Endothelial cell of umbilical vein (primary cell): ENCODE data around the gene PLCXD1. TPM values are rescaled to one million over a fixed set of nuclear protein-coding genes. Genes with fewer than 3 reads are reported as not detected.

ENCODE experiments used
- BruUV-seq: library from RNA; stranded (reverse); fragments of 400-500 nt; replicated peaks from 2 replicates; lab custom pipeline; 2021; lab: Mats Ljungman, UMichigan
- CTCF ChIA-PET: fragments of 300-600, 350-600 bp; sonication (Branson Sonifier 250); formaldehyde crosslinking; loops from one replicate; lab custom pipeline; 2021; ENCODE audit warnings: antibody characterized with exemption, inconsistent platforms; lab: Charles Lee
- POLR2A ChIA-PET: fragments of 300-600, 350-600 bp; sonication (Branson Sonifier 250); formaldehyde crosslinking; loops from one replicate; lab custom pipeline; 2021; ENCODE audit warnings: antibody characterized with exemption, inconsistent platforms; lab: Charles Lee
- DNase-seq: peaks from one replicate; pipeline ENCODE4 v3.0.0-alpha.2; 2011; ENCODE audit warnings: low read depth, low spot score
- FAIRE-seq: peaks from 2 replicates; lab custom pipeline; 2011; peaks lifted over from hg19 to GRCh38; lab: Jason Lieb, UNC
- H2AFZ ChIP-seq: 2 replicates; pipeline ENCODE4 v1.6.0; 2012; ENCODE audit warnings: low read depth, low read length, control low read depth, inconsistent platforms
- H3K27ac ChIP-seq: 2 replicates; pipeline ENCODE4 v1.5.1; 2011; ENCODE audit warnings: low read depth, mild to moderate bottlenecking, control low read depth, low read length, moderate library complexity; ENCODE audit not compliant: insufficient read depth
- H3K27me3 ChIP-seq, 2 experiments: 2 replicates each; pipeline versions ENCODE4 v1.6.0 to v1.6.1; 2011; ENCODE audit warnings: low read length in 2 of 2, mixed read lengths in 1 of 2; ENCODE audit not compliant: control insufficient read depth in 2 of 2, insufficient read depth in 2 of 2
- H3K36me3 ChIP-seq, 2 experiments: 2 replicates in 1 of 2; 3 replicates in 1 of 2; pipeline ENCODE4 v1.5.1; 2011; ENCODE audit warnings: low read length in 2 of 2, mild to moderate bottlenecking in 1 of 2, moderate library complexity in 1 of 2; ENCODE audit not compliant: control insufficient read depth in 2 of 2, insufficient read depth in 2 of 2; ENCODE audit errors: extremely low read depth in 1 of 2
- H3K4me1 ChIP-seq: 3 replicates; pipeline ENCODE4 v1.5.1; 2011; ENCODE audit warnings: mild to moderate bottlenecking, low read length; ENCODE audit not compliant: control insufficient read depth, insufficient read depth; ENCODE audit errors: extremely low read depth
- H3K4me2 ChIP-seq: 2 replicates; pipeline ENCODE4 v1.6.1; 2011; ENCODE audit warnings: low read length, control low read depth, mixed read lengths; ENCODE audit not compliant: insufficient read depth
- H3K4me3 ChIP-seq, 3 experiments: fragments of 200-600 bp in 1 of 3; sonication (generic), shearing (Covaris generic) in 1 of 3; replicated peaks in 1 of 3; 2 replicates each; pipeline ENCODE4 v1.5.1; 2011 to 2016; ENCODE audit warnings: control low read depth in 3 of 3, low read length in 3 of 3, mild to moderate bottlenecking in 2 of 3, inconsistent platforms in 1 of 3, low read depth in 1 of 3, moderate library complexity in 1 of 3; ENCODE audit not compliant: insufficient read depth in 1 of 3
- H3K79me2 ChIP-seq: 2 replicates; pipeline ENCODE4 v1.6.0; 2012; ENCODE audit warnings: low read length, inconsistent platforms; ENCODE audit not compliant: control insufficient read depth, insufficient read depth
- H3K9ac ChIP-seq: replicated peaks from 2 replicates; pipeline ENCODE3; 2011; ENCODE audit warnings: low read length, control low read depth; ENCODE audit not compliant: insufficient read depth; ENCODE audit errors: extremely low read depth
- H3K9me1 ChIP-seq: replicated peaks from 3 replicates; pipeline ENCODE4 v1.6.0; 2011; ENCODE audit warnings: mild to moderate bottlenecking, low read length; ENCODE audit not compliant: control insufficient read depth, insufficient read depth; ENCODE audit errors: extremely low read depth
- H3K9me3 ChIP-seq: replicated peaks from 2 replicates; pipeline ENCODE4 v1.5.1; 2012; ENCODE audit warnings: low read length, inconsistent platforms; ENCODE audit not compliant: control insufficient read depth, insufficient read depth
- H4K20me1 ChIP-seq: replicated peaks from 2 replicates; pipeline ENCODE3; 2011; ENCODE audit warnings: mild to moderate bottlenecking, low read length; ENCODE audit not compliant: control insufficient read depth, insufficient read depth; ENCODE audit errors: extremely low read depth
- CTCF ChIP-seq, 2 donors: IDR thresholded peaks; 1 replicate in 1 of 2; 2 replicates in 1 of 2; pipeline ENCODE4 v1.5.1; 2011; ENCODE audit warnings: low read length in 2 of 2, mild to moderate bottlenecking in 2 of 2, moderate library complexity in 2 of 2, control low read depth in 1 of 2, inconsistent platforms in 1 of 2, low read depth in 1 of 2; ENCODE audit not compliant: insufficient read depth in 1 of 2; ENCODE audit errors: extremely low read depth in 1 of 2
- EZH2 ChIP-seq: IDR thresholded peaks from 2 replicates; pipeline ENCODE4 v1.6.1; 2012; ENCODE audit warnings: borderline replicate concordance, low read depth, mild to moderate bottlenecking, moderate library complexity, low read length, inconsistent platforms; ENCODE audit not compliant: severe bottlenecking
- FOS ChIP-seq: IDR thresholded peaks from 2 replicates; pipeline ENCODE4 v1.6.1; 2011; ENCODE audit warnings: mild to moderate bottlenecking, low read length, moderate library complexity, borderline replicate concordance; ENCODE audit not compliant: insufficient read depth
- GATA2 ChIP-seq: IDR thresholded peaks from 2 replicates; pipeline ENCODE4 v1.7.0; 2011; ENCODE audit warnings: low read depth, mild to moderate bottlenecking, moderate library complexity, mixed read lengths, low read length; ENCODE audit not compliant: insufficient read length, insufficient read depth
- JUN ChIP-seq: IDR thresholded peaks from 2 replicates; pipeline ENCODE4 v1.6.1; 2011; ENCODE audit warnings: borderline replicate concordance, low read depth; ENCODE audit not compliant: insufficient read length, insufficient read depth
- MAX ChIP-seq: IDR thresholded peaks from 2 replicates; pipeline ENCODE4 v1.6.1; 2011; ENCODE audit not compliant: insufficient read depth, insufficient read length
- MYC ChIP-seq: IDR thresholded peaks from one replicate; pipeline ENCODE4 v1.6.1; 2011; ENCODE audit warnings: mild to moderate bottlenecking, low read depth, low read length
- POLR2A ChIP-seq: IDR thresholded peaks from 2 replicates; pipeline ENCODE4 v1.6.1; 2012; ENCODE audit warnings: low read depth, mild to moderate bottlenecking, control low read depth, low read length
- POLR2AphosphoS5 ChIP-seq: IDR thresholded peaks from 2 replicates; pipeline ENCODE4 v1.6.1; 2012; ENCODE audit warnings: low read depth, mild to moderate bottlenecking, control low read depth, low read length, moderate library complexity; ENCODE audit not compliant: insufficient read depth
- dilution Hi-C: fragments of 300-500 bp; cut with MboI; formaldehyde crosslinking; loops from one replicate; pipeline ENCODE4 v1.15.0; 2019; ENCODE audit warnings: low sequenced_read_pairs; ENCODE audit not compliant: extremely low pct_ligation_motif_present
- intact Hi-C: fragments of 100-400 bp; cut with micrococcal nuclease; formaldehyde crosslinking; loops from one replicate; pipeline ENCODE4 v1.10.0; 2022
- polyA plus RNA-seq, 4 experiments: library from polyadenylated mRNA; depleted of rRNA in 3 of 4; stranded (reverse) in 3 of 4; unstranded in 1 of 4; fragments of >200 nt; gene quantifications; 2 replicates each; pipeline versions ENCODE4 v1.2.1 to v1.2.3, GENCODE V29; 2011 to 2012; ENCODE audit warnings: missing spikeins in 1 of 4
- total RNA-seq: library from RNA; stranded (reverse); gene quantifications from 2 replicates; pipeline ENCODE4 v1.2.3, GENCODE V29; 2021

PLCXD1 gene
- total and polyA plus RNA-seq, 2 donors (not counting 3 experiments of a cell fraction or from before 2014, with no cell fraction given) = 11.7 to 16.8 TPM

GRCh38 chrX:259692-260355 lies 21.4 kb upstream of the PLCXD1 start:
- Histone ChIP-seq H3K9me1 (no peaks in the 10 kb centered on the region), H3K4me1 (no peaks in the 10 kb centered on the region), H3K4me3 (no peak overlapping the region), H3K27me3 (no peaks in the 10 kb centered on the region), H3K9ac (no peak overlapping the region), H2AFZ (no peak overlapping the region), H3K36me3 (no peaks in the 10 kb centered on the region), H3K4me2 (no peak overlapping the region), H3K27ac (no peak overlapping the region), H3K9me3 (no peaks in the 10 kb centered on the region), H3K79me2 (no peaks in the 10 kb centered on the region), H4K20me1 (no peaks in the 10 kb centered on the region)
- no TSS peak for BruUV-seq
- no peak for TF ChIP-seq POLR2A
- TF ChIP-seq GATA2 = no peak
- TF ChIP-seq MYC = no peak
- TF ChIP-seq JUN = no peak
- TF ChIP-seq EZH2 = no peak
- no peak for TF ChIP-seq MAX
- TF ChIP-seq CTCF (IDR thresholded peaks at IDR 0.05; ENCODE audit: extremely low read depth in 1 of 2, insufficient read depth in 1 of 2, low read depth in 1 of 2, low read length in 2 of 2) = no peak
- no peak for TF ChIP-seq FOS
- no peak for TF ChIP-seq POLR2AphosphoS5
- DNase-seq (no peak), FAIRE-seq (no peak)
- ChIA-PET POLR2A (no interaction called here), CTCF (no interaction called here)
- dilution Hi-C loops (no loop called here), intact Hi-C loops (no loop called here)
